HG03457 (cell line): Measurements from ENCODE around the gene CCDC40.

Source experiments
- ATAC-seq: cut with Tn5 transposase; IDR thresholded peaks from one replicate; pipeline ENCODE4 v1.9.1; 2021; ENCODE audit warnings: moderate number of reproducible peaks; ENCODE audit not compliant: unreplicated experiment

CCDC40 gene

GRCh38 chr17:80110927-80111701, 74.7 kb downstream of the CCDC40 start:
- no peak for ATAC-seq

- ATAC-seq: no peak
Measured at GRCh38 chr17:80111702-80112470, 75.4 kb downstream of the CCDC40 start.

GRCh38 chr17:80112471-80113032, 76.1 kb downstream of the CCDC40 start:
- no peak for ATAC-seq

- ATAC-seq: no peak
Measured at GRCh38 chr17:80113033-80113484, 76.6 kb downstream of the CCDC40 start.

- ATAC-seq: no peak
Measured at GRCh38 chr17:80114758-80115157, 78.3 kb downstream of the CCDC40 start.

GRCh38 chr17:80115159-80115558, 78.7 kb downstream of the CCDC40 start:
- ATAC-seq: no peak

GRCh38 chr17:80116276-80116920, 80.0 kb downstream of the CCDC40 start:
- no peak for ATAC-seq

GRCh38 chr17:80116921-80117380, 80.5 kb downstream of the CCDC40 start:
- no peak for ATAC-seq

GRCh38 chr17:80117491-80118401, 81.3 kb downstream of the CCDC40 start:
- no peak for ATAC-seq

- ATAC-seq: no peak
Measured at GRCh38 chr17:80118601-80119270, 82.3 kb downstream of the CCDC40 start.

- no peak for ATAC-seq
Measured at GRCh38 chr17:80119271-80119791, 82.9 kb downstream of the CCDC40 start.

- ATAC-seq: no peak
Measured at GRCh38 chr17:80119839-80120238, 83.4 kb downstream of the CCDC40 start.

- no peak for ATAC-seq
Measured at GRCh38 chr17:80122026-80122575, 85.7 kb downstream of the CCDC40 start.

GRCh38 chr17:80122926-80123505, 86.6 kb downstream of the CCDC40 start:
- ATAC-seq: no peak

- no peak for ATAC-seq
Measured at GRCh38 chr17:80123791-80124190, 87.3 kb downstream of the CCDC40 start.

- no peak for ATAC-seq
Measured at GRCh38 chr17:80124351-80124981, 88.0 kb downstream of the CCDC40 start.

- no peak for ATAC-seq
Measured at GRCh38 chr17:80125656-80126448, 89.4 kb downstream of the CCDC40 start.

- no peak for ATAC-seq
Measured at GRCh38 chr17:80126449-80126715, 89.9 kb downstream of the CCDC40 start.
